ENCODE data around the gene UHRF2. TPM values are rescaled to one million over a fixed set of nuclear protein-coding genes. Genes with fewer than 3 reads are reported as not detected.

Gene UHRF2
- total RNA-seq, 2 experiments from 2014 or later = 77.3 to 77.9 TPM

DNA sequence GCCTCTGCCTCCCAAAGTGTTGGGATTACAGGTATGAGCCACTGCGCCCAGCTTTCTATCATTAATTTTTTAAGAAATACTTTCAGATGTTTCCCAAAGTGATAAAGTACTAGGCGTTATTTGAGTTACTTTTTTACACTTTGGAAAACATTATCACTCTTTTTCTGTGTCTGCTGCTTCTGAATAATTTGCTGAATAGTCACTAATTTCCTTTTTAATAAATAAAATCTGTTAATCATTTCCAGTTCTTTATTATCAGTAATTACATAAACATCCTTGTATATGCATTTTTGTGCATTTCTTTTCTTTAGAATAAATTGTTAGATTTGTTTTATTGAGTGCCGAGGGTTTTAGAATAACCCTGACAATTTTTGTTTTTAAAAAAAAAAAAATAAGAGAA is 48.6 kb downstream of the UHRF2 start:
- Mint-ChIP-seq H3K27me3 (no peaks in the 10 kb centered on the region), H3K36me3 (ENCODE audit: low read depth) (peaks cover 55% of the 10 kb centered on the region), H3K9me3 (peaks cover 10% of the 10 kb centered on the region), H3K4me1 (peaks cover 20% of the 10 kb centered on the region), H3K4me3 (no peak overlapping the region), H3K27ac (no peak overlapping the region)
- DNase-seq = no peak
- CTCF ChIA-PET = interaction anchor here (0.7 kb wide), 1 partner anchor 8 kb away, joined by 3 read pairs; no protein-coding TSS in a partner anchor
- POLR2A ChIA-PET = no interaction called here

DNA sequence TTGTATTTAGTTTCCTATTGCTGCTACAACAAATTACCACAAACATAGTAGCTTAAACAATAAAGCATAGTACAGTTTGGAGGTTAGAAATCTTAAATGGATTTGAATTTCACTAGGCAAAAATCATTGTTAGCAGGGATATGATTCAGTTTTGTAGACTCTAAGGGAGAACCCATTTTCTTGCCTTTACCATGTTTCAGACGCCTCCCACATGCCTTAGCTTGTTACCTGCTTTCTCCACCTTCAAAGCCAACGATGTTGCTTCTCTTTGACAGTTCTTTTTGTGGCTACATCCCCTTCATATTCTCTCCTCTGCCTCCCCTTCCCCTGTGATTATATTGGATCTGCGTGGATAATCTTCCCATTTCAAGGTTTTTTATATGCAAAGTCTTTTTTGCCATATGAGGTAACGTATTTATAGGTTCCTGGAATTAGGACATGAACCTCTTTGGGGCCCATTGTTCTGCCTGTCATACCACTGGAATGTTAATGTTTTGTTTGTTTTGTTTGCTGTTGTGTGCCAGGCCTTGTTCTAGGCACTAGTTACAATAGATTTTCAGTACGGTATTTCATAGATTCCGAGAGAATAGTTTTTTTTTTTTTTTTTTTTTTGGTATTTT is 54.1 kb downstream of the UHRF2 start:
- H3K36me3 Mint-ChIP-seq (ENCODE audit: low read depth) = peaks cover 44% of the 10 kb centered on the region
- POLR2A ChIA-PET = interaction anchor here (2.9 kb wide), 1 partner anchor 54 kb away, joined by 6 read pairs; the partner anchor contains the start of gene UHRF2
- H3K4me3 Mint-ChIP-seq = no peak overlapping the region
- H3K27ac Mint-ChIP-seq = no peak overlapping the region
- no peaks in the 10 kb centered on the region for H3K27me3 Mint-ChIP-seq
- no peaks in the 10 kb centered on the region for H3K9me3 Mint-ChIP-seq
- H3K4me1 Mint-ChIP-seq = peaks cover 7% of the 10 kb centered on the region
- CTCF ChIA-PET = interaction anchor here (0.7 kb wide), 1 partner anchor 21 kb away, joined by 4 read pairs; no protein-coding TSS in a partner anchor
- DNase-seq = no peak

DNA sequence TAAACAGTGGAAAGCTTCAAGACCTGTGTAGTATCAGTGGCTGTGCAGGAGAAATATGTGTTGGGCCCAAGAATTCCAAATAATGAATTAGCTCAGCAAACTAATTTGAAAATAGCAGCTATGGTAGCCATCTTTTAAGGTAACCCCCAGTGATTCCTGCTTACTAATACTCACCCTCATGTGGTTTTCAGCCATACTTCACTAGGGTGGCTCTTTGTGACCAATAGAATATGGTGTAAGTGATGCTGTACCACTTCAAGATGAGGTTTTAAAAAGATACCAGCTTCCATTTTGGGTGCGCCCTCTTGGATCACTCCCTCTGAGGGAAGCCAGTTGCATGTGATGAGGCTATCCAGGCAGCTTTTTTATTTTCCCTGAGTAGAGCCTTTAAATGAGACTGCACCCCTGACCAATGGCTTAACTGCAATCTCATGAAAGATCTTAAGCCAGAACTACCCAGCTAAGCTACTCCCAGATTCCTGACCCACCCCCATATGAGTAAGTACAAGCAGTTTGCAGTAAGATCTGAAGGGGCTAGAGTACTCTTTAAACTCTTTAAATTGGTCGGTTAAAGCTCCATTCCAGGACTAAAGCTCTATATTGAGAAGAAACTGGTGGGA is 58.3 kb downstream of the UHRF2 start:
- peaks cover 1% of the 10 kb centered on the region for H3K4me1 Mint-ChIP-seq
- no peaks in the 10 kb centered on the region for H3K27me3 Mint-ChIP-seq
- ChIA-PET POLR2A (interaction anchor here (1.3 kb wide), 1 partner anchor 12 kb away, joined by 4 read pairs; no protein-coding TSS in a partner anchor), CTCF (interaction anchor here (1.5 kb wide), 2 partner anchors 17 to 117 kb away, joined by 3 to 4 read pairs; no protein-coding TSS in a partner anchor)
- H3K27ac Mint-ChIP-seq = no peak overlapping the region
- H3K9me3 Mint-ChIP-seq = no peaks in the 10 kb centered on the region
- H3K4me3 Mint-ChIP-seq = no peak overlapping the region
- DNase-seq = no peak
- H3K36me3 Mint-ChIP-seq (ENCODE audit: low read depth) = peaks cover 34% of the 10 kb centered on the region

DNA sequence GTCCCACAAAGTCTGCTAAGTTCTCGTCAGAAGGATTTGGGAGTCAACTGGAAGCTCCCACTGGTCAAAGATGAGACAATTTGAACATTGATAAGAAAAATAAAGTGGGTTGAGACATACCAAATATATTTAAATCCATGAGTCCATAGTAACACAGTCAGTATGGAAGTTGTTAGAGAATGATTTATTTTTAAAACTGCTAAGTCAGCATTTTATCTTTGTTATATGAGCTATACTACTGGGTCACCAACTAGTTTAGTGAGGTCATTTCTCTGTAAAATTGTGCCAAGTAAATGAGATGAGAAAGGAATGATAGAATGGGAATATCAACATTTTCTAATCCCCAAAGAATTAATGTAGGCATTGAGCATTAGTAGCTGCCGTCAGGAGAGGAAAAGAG is 60.2 kb downstream of the UHRF2 start:
- Mint-ChIP-seq H3K4me3 (no peak overlapping the region), H3K36me3 (ENCODE audit: low read depth) (peaks cover 21% of the 10 kb centered on the region), H3K27ac (no peak overlapping the region), H3K27me3 (no peaks in the 10 kb centered on the region), H3K4me1 (peaks cover 1% of the 10 kb centered on the region), H3K9me3 (no peaks in the 10 kb centered on the region)
- ChIA-PET CTCF (no interaction called here), POLR2A (interaction anchor here (1.4 to 2.3 kb wide), 2 partner anchors 8 to 60 kb away, joined by 3 to 10 read pairs; partner anchors contain the start of gene UHRF2)
- DNase-seq = no peak

DNA sequence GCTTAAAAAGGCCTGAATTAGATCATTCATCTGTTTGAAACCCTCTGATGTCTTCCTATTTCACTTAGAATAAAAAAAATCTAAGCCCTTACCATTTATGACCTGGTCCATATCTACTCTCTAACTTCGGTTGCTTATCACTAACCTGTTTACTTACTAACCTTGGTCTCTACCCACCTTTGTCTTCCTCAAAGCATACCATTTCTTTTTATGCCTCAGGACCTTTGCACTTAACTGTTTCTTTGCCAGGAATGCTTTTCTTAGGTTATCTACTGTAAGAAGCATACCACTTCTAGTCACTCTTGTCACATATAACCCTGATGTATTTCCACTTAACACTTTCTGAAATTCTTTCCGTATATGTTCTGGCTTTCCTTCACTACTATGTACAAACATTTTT is 67.0 kb downstream of the UHRF2 start:
- Mint-ChIP-seq H3K9me3 (no peaks in the 10 kb centered on the region), H3K36me3 (ENCODE audit: low read depth) (peaks cover 21% of the 10 kb centered on the region), H3K27me3 (no peaks in the 10 kb centered on the region), H3K4me1 (no peaks in the 10 kb centered on the region), H3K27ac (no peak overlapping the region), H3K4me3 (no peak overlapping the region)
- ChIA-PET CTCF (interaction anchor here (0.9 kb wide), 1 partner anchor 88 kb away, joined by 4 read pairs; no protein-coding TSS in a partner anchor), POLR2A (no interaction called here)
- DNase-seq = no peak

DNA sequence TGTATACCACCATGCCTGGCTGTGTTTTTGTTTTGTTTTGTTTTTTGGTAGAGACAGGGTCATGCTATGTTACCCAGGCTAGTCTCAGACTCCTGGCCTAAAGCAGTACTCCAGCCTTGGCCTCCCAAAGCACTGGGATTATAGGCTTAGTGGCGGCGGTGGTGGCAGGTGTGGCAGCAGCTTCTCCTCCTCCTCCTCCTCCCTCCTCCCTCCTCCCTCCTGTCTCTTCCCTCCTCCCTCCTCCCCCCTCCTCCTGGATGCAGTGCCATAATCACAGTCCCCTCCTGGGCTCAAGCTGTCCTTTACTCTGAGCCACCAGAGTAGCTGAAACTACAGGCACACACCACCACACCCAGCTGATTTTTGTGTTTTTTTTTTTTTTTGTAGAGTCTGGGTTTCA is 71.2 kb downstream of the UHRF2 start:
- ChIA-PET CTCF (no interaction called here), POLR2A (no interaction called here)
- Mint-ChIP-seq H3K27me3 (no peaks in the 10 kb centered on the region), H3K4me3 (no peak overlapping the region), H3K27ac (no peak overlapping the region), H3K4me1 (no peaks in the 10 kb centered on the region), H3K36me3 (ENCODE audit: low read depth) (peaks cover 36% of the 10 kb centered on the region), H3K9me3 (no peaks in the 10 kb centered on the region)
- DNase-seq = no peak

DNA sequence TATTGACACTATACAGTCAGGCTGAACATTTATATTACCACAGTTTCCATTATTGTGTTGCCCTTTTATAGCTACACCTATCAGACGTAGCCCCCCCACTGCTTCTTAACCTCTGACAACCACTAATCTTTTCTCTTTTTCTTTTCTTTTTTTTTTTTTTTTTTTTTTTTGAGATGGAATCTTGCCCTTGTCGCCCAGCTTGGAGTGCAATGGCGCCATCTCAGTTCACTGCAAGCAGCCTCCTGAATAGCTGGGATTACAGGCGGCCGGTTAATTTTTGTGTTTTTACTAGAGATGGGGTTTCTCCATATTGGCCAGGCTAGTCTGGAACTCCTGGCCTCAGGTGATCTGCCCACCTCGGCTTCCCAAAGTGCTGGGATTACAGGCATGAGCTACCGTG is 75.4 kb downstream of the UHRF2 start:
- Mint-ChIP-seq H3K4me3 (no peak overlapping the region), H3K9me3 (no peaks in the 10 kb centered on the region), H3K27me3 (no peaks in the 10 kb centered on the region), H3K36me3 (ENCODE audit: low read depth) (peaks cover 54% of the 10 kb centered on the region), H3K27ac (no peak overlapping the region), H3K4me1 (no peaks in the 10 kb centered on the region)
- ChIA-PET CTCF (interaction anchor here (0.7 to 1.2 kb wide), 2 partner anchors 54 to 718 kb away, joined by 3 to 4 read pairs; no protein-coding TSS in a partner anchor), POLR2A (no interaction called here)
- DNase-seq = no peak

DNA sequence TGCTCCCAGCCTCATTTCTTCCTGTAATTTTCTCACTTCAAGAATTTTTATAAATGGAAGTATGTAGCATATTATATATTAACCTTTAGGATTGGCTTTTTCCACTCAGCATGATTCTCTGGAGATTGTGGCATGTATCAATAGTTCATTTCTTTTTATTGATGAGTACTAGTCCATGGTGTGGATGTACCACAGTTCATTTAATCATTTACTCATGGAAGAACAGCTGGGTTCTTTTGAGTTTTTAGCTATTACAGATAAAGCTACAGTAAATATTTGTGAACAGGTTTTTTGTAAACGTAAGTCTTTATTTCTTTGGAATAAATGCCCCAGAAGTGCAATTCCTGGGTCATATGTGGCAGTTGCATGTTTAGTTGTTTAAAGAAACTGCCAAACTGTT is 76.1 kb downstream of the UHRF2 start:
- Mint-ChIP-seq H3K9me3 (no peaks in the 10 kb centered on the region), H3K27ac (no peak overlapping the region), H3K36me3 (ENCODE audit: low read depth) (peaks cover 57% of the 10 kb centered on the region), H3K4me3 (no peak overlapping the region), H3K4me1 (peaks cover 4% of the 10 kb centered on the region), H3K27me3 (no peaks in the 10 kb centered on the region)
- ChIA-PET POLR2A (no interaction called here), CTCF (interaction anchor here (1.2 kb wide), 1 partner anchor 54 kb away, joined by 4 read pairs; no protein-coding TSS in a partner anchor)
- no peak for DNase-seq

DNA sequence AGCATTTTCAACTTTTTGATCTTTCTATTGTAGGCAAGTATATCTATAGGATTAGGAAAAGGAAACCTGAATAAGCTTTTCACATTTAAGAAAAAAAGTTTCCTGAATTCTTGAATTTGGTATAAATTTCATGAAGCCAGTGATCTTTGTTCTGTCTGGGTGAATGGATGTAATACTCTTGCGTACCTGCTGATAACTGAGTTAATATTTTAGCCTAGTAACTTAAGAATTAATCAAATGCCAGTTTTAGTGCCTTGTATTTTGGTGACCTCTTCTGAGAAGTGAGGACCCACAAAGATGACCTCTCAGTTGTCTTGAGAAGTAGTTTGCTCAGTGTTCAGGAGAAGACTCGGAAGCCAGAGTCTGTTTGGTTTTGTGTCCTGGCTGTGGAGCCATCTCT is 77.9 kb downstream of the UHRF2 start:
- DNase-seq = no peak
- Mint-ChIP-seq H3K27ac (no peak overlapping the region), H3K4me3 (no peak overlapping the region), H3K4me1 (peaks cover 4% of the 10 kb centered on the region), H3K36me3 (ENCODE audit: low read depth) (peaks cover 53% of the 10 kb centered on the region), H3K9me3 (no peaks in the 10 kb centered on the region), H3K27me3 (no peaks in the 10 kb centered on the region)
- ChIA-PET CTCF (no interaction called here), POLR2A (no interaction called here)

DNA sequence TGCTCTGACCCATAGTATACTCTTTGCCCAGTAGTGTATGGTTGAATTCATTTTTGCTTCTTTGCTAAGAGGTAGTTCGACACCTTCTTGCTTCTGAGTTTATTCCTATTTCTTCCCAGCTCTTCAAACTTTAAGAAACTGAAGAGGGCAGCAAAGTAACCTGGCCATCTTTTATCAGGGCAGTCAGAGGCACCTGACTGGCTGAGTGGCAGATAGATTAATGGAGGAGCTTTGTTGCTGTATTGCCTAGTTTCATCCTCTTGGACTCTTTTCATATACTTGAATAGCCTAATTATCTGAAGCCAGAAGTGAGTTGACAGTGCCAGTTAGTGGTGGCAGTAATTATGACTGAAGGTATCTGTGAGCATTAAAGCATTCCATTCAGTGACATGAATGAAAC is 82.5 kb downstream of the UHRF2 start:
- Mint-ChIP-seq H3K4me1 (peaks cover 4% of the 10 kb centered on the region), H3K27ac (no peak overlapping the region), H3K4me3 (no peak overlapping the region), H3K36me3 (ENCODE audit: low read depth) (peaks cover 60% of the 10 kb centered on the region), H3K27me3 (no peaks in the 10 kb centered on the region), H3K9me3 (no peaks in the 10 kb centered on the region)
- POLR2A ChIA-PET = interaction anchor here (0.9 to 1.3 kb wide), 3 partner anchors 9 to 82 kb away, joined by 3 to 7 read pairs (median 3); partner anchors contain the start of gene UHRF2
- CTCF ChIA-PET = no interaction called here
- DNase-seq = no peak

DNA sequence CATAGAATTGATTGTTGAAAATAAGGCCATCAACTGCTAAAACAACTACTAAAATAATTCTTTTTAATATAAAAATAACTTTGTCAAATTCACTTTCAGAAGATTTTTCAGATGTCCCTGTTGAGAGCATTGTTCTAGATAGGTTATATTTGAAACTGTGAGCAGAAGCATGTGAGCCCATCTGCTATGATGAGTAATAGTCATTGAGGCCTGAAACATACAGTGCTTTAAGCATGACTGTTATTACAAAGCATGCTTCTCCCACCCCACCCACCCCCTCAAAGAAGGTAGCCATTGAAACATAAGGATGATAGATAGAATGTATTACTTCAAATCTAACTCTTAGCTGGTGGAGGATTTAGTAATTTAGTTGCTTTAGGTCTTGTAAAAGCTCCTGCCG is 86.0 kb downstream of the UHRF2 start:
- no peaks in the 10 kb centered on the region for H3K27me3 Mint-ChIP-seq
- H3K4me1 Mint-ChIP-seq = no peaks in the 10 kb centered on the region
- no peak for DNase-seq
- CTCF ChIA-PET = interaction anchor here (1.1 kb wide), 1 partner anchor 9 kb away, joined by 3 read pairs; no protein-coding TSS in a partner anchor
- no peak overlapping the region for H3K4me3 Mint-ChIP-seq
- no peaks in the 10 kb centered on the region for H3K9me3 Mint-ChIP-seq
- POLR2A ChIA-PET = no interaction called here
- peaks cover 48% of the 10 kb centered on the region for H3K36me3 Mint-ChIP-seq (ENCODE audit: low read depth)
- H3K27ac Mint-ChIP-seq = no peak overlapping the region

DNA sequence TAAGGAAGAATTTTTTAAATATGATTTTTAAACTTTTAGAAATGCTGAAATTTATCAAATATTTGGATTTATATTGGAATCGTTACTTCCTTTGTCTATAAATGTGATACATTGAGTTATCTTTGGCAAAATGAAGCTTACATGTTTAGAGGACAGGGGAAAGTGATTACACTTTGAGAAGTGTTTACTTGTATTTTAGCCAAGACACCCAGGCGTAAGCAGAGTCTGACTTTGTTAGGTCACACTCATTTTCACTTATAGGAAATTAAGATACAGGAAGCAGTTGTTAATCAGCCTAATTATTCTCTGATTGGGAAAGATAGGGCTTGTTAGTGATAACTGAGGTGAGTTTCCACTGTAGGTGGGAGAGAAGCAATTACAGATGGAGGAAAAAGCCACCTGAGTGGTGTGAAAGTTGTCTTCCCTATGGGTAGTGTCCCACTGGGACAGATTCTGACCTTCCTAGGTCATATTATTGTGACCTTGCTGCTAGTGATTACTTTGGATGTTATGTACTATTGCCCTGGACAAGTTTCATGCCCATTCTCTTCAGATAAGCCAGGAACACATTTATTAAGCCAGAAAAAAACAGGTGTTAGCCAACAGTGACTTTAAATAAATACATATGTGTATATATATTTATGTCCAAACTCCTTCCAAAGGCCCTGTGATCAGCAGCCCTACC is 88.7 kb downstream of the UHRF2 start:
- Mint-ChIP-seq H3K4me1 (no peaks in the 10 kb centered on the region), H3K36me3 (ENCODE audit: low read depth) (peaks cover 66% of the 10 kb centered on the region), H3K4me3 (no peak overlapping the region), H3K27me3 (no peaks in the 10 kb centered on the region), H3K27ac (no peak overlapping the region), H3K9me3 (no peaks in the 10 kb centered on the region)
- ChIA-PET CTCF (no interaction called here), POLR2A (no interaction called here)
- no peak for DNase-seq

DNA sequence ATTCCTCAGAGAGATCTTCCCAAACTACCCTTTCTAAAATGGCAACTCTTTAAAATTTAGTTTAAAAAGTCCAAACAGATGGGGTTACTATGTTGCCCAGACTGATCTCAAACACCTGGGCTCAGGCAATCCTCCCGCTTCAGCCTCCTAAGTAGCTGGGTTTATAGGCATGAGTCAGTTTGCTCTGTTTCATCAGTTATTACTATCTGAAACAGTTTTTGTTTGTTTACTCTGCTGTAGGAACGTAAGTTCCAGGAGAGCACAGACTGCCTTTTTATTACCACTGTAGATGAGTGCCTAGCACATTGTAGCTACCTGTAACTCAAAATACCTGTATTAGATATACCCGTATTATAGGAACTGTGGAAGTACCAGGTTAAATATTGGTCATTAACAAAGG is 89.4 kb downstream of the UHRF2 start:
- no peaks in the 10 kb centered on the region for H3K9me3 Mint-ChIP-seq
- H3K27me3 Mint-ChIP-seq = no peaks in the 10 kb centered on the region
- no peaks in the 10 kb centered on the region for H3K4me1 Mint-ChIP-seq
- DNase-seq = no peak
- ChIA-PET CTCF (no interaction called here), POLR2A (no interaction called here)
- H3K4me3 Mint-ChIP-seq = no peak overlapping the region
- H3K27ac Mint-ChIP-seq = no peak overlapping the region
- peaks cover 63% of the 10 kb centered on the region for H3K36me3 Mint-ChIP-seq (ENCODE audit: low read depth)

All from activated CD4-positive, alpha-beta memory T cell treated with anti-CD3 and anti-CD28 coated beads, Interleukin-2, amount 10 ng/mL, durations not matched to agents 7 days and 5 days (primary cell).